Ramos (cell line): ENCODE measurements around the gene ODR4.
"Not testable (repeated sequence)": the region's sequence is repeated elsewhere in the genome, so short reads cannot be mapped to it uniquely, and the experiment has no call there.

ENCODE experiments used
- in situ Hi-C: fragments of 300-500 bp; cut with MboI; formaldehyde crosslinking; loops from one replicate; pipeline ENCODE4 v1.14.3; 2022; ENCODE audit warnings: low sequenced_read_pairs; ENCODE audit not compliant: unreplicated experiment

The ODR4 gene

GRCh38 chr1:186375152-186375928 lies at the start of gene ODR4, which contains the start of gene TPR:
ODR4 (plus strand) TSS chr1:186375838; CDS start chr1:186379786, 3,948 bp downstream.
TPR (minus strand) TSS chr1:186375253; CDS start chr1:186375028, 225 bp downstream.
- in situ Hi-C loops, result no loop called here

GRCh38 chr1:186326009-186326408 lies 49.6 kb upstream of the ODR4 start:
- in situ Hi-C loops, result loop anchor here (25.0 kb wide), 1 partner anchor 1014 kb away; the partner anchor contains the start of gene IVNS1ABP

- in situ Hi-C loops, result loop anchor here (25.0 kb wide), 1 partner anchor 1015 kb away; the partner anchor contains the start of gene IVNS1ABP
These were observed 48.3 kb upstream of the ODR4 start for GRCh38 chr1:186327331-186327730.

- in situ Hi-C loops, result loop anchor here (25.0 kb wide), 1 partner anchor 1018 kb away; the partner anchor contains the start of gene IVNS1ABP
These were observed 44.9 kb upstream of the ODR4 start for GRCh38 chr1:186330758-186331157.

GRCh38 chr1:186337554-186337953 lies 38.1 kb upstream of the ODR4 start:
- in situ Hi-C loops, result loop anchor here (25.0 kb wide), 1 partner anchor 1025 kb away; the partner anchor contains the start of gene IVNS1ABP

- in situ Hi-C loops, result loop anchor here (25.0 kb wide), 1 partner anchor 1028 kb away; the partner anchor contains the start of gene IVNS1ABP
These were observed 34.9 kb upstream of the ODR4 start for GRCh38 chr1:186340772-186341171.

GRCh38 chr1:186347837-186348691 lies 27.6 kb upstream of the ODR4 start:
- in situ Hi-C loops, result loop anchor here (25.0 kb wide), 1 partner anchor 1036 kb away; the partner anchor contains the start of gene IVNS1ABP

GRCh38 chr1:186374303-186375151 lies 1.1 kb upstream of the ODR4 start:
- in situ Hi-C loops, result loop anchor here (25.0 kb wide), 1 partner anchor 1637 kb away; no protein-coding TSS in a partner anchor

- in situ Hi-C loops, result no loop called here
These were observed 286 bp downstream of the ODR4 start for GRCh38 chr1:186375929-186376319.

GRCh38 chr1:186386725-186387383 lies 11.2 kb downstream of the ODR4 start:
- in situ Hi-C loops, result no loop called here

GRCh38 chr1:186390925-186391324 lies 15.3 kb downstream of the ODR4 start:
- in situ Hi-C loops, result no loop called here

GRCh38 chr1:186391841-186392240 lies 16.2 kb downstream of the ODR4 start:
- in situ Hi-C loops, result no loop called here

GRCh38 chr1:186392711-186393110 lies 17.1 kb downstream of the ODR4 start:
- in situ Hi-C loops, result not testable (repeated sequence)

GRCh38 chr1:186401446-186401845 lies 25.8 kb downstream of the ODR4 start:
- in situ Hi-C loops, result not testable (repeated sequence)

- in situ Hi-C loops, result no loop called here
These were observed 28.0 kb downstream of the ODR4 start for GRCh38 chr1:186403632-186404031.

- in situ Hi-C loops, result no loop called here
These were observed 28.9 kb downstream of the ODR4 start for GRCh38 chr1:186404454-186405051.

- in situ Hi-C loops, result no loop called here
These were observed 33.5 kb downstream of the ODR4 start for GRCh38 chr1:186409091-186409490.

GRCh38 chr1:186413319-186413718 lies 37.7 kb downstream of the ODR4 start:
- in situ Hi-C loops, result no loop called here

- in situ Hi-C loops, result no loop called here
These were observed 42.9 kb downstream of the ODR4 start for GRCh38 chr1:186418503-186418902.
